ENCODE data around the gene PSD2.

- no peak for TF ChIP-seq CTCF (IDR thresholded peaks at IDR 0.05)
- TF ChIP-seq EZH2 (IDR thresholded peaks at IDR 0.05; ENCODE audit: borderline replicate concordance, insufficient read depth, low read depth, low read length, poor library complexity, severe bottlenecking), result no peak
Observed at GRCh38 chr5:139833525-139833924, 37.9 kb downstream of the PSD2 start.
